Erythroblast (primary cell): ENCODE data around the gene TBCEL.
"Not testable (repeated sequence)": the region's sequence is repeated elsewhere in the genome, so short reads cannot be mapped to it uniquely, and the experiment has no call there.

Experiments
- DNase-seq, 2 experiments: peaks; one replicate each; lab custom pipeline; 2025; lab: John Stamatoyannopoulos, UW
- GATA1 ChIP-seq: IDR thresholded peaks from 2 replicates; pipeline ENCODE4 v1.6.1; 2011; ENCODE audit warnings: low read depth, mild to moderate bottlenecking, control low read depth, low read length, moderate library complexity
- POLR2A ChIP-seq: IDR thresholded peaks from 2 replicates; pipeline ENCODE4 v1.6.1; 2011; ENCODE audit warnings: mild to moderate bottlenecking, low read length

TBCEL gene

DNA sequence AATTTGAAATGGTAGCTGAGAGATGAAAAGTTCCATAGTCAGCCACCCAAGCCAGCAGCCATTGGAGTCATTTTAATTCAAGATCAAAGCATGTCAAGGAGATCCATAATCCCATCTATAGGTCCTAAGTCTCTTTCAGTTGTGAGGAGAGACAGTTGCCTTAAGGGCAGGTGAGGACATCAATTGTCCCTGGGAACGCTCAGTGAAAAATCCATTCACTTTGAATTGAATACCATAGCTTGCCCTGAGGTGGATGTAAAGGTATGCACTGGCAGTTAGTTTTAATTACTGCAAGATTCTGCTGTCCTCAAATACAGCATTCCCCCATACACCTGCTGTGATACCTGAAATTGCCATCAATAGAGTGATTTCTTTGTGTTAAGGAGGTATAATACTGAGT lies 25.3 kb upstream of the TBCEL start:
- DNase-seq = no peak
- TF ChIP-seq POLR2A (no peak), GATA1 (no peak)

DNA sequence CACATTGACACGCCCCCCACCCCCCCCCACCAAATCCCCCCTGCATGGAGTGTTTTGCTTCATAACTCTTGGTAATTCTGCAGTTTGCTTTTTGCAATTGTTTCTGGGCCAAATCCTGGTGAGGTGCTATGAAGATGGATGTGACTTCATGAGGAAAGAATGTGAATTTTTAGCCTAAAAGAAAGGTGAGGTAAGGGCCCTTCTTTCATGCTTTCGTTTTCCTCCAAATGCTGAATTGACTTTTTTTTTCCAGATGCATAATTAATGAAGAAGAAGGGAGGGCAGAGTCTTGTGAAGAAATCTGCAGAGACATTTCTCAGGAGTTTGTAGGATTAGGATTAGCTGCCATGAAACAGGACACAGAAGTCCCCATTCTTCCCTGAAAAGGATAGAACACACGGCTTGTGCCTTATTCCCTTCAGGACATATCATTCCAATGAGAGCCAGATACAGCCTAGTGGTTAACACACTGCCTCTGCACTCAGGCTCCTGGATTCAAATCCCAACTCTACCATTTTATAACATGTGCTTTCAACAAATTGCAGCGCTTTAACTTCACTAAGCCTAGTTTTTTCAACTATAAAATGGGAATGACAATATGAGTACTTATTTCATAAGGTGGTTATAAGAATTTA lies 19.6 kb upstream of the TBCEL start:
- TF ChIP-seq POLR2A (no peak), GATA1 (no peak)
- DNase-seq = no peak

DNA sequence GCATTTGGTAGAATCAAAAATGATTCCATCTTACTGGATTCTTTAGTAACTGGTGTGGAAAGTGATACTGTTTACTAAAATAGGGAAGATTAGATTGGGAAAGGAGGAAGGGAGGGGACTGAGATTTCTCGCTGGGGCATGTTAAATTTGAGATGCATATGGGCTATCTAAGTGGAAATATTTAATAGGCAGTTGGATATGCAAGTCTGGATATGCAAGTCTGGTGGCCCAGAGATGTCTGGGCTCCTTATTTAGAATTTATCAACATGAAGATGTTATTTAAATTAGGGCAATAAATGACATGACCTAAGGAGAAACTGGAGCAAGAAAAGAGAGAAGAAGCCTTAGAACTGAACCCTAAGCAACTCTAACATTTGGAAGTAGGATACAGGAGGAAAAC lies 17.0 kb upstream of the TBCEL start:
- TF ChIP-seq GATA1 (no peak), POLR2A (no peak)
- no peak for DNase-seq

DNA sequence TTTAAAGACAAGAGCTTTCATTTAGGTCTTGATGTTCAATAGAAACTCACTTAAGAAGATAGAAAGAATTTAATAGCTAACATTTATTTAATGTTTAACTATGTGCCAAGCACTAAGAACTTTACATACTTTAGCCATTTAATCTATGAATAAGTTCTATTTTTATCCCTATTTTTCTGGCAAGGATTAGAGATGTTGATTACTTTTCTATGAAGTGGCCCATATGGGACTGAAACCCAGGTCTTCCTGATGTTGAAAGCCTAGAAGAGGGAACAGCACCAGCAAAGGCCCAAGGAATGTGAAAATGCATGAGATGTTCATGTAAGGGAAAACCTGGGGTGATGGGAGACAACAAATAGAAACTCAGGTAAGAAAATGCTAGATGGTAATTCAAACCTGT lies 15.4 kb upstream of the TBCEL start:
- TF ChIP-seq POLR2A = no peak
- TF ChIP-seq GATA1 = no peak
- no peak for DNase-seq

DNA sequence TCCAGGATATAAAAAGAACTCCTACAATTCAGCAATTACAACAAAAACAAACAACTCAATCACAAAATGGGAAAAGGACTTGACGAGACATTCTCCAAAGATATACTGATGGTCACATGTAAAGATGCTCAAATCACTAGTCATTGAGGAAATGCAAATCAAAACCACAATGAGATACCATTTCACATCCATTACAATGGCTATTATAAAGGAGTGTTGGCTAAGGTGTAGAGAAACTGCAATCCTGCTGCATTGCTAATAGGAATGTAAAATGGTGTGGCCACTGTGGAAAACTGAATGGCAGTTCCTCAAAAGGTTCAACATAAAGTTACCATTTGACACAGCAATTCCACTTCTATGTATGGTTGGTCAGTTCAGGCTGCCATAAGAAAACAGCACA lies 11.8 kb upstream of the TBCEL start:
- no peak for DNase-seq

DNA sequence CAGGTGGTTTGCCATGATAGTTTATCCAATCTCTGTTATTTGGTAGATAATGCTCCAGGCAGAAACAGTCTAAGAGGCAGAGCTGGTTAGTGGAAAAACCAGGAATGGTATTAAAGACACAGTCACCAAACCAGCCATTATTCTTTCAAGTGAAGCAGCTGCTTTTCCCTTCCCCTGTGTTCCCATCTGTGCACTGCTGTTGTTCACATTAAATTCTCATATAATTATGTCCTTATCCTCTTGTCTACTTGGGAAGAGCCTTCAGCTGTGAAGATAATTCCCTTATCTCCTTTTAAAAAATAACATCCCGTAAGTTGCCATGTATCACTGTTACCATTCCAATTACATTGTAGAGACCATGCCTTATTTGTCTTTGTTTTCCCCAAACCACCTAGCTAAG lies 5.2 kb upstream of the TBCEL start:
- no peak for DNase-seq
- TF ChIP-seq POLR2A (no peak), GATA1 (no peak)

More for the DNA sequence above, 11.8 kb upstream of the TBCEL start:
- TF ChIP-seq POLR2A (no peak), GATA1 (no peak)

DNA sequence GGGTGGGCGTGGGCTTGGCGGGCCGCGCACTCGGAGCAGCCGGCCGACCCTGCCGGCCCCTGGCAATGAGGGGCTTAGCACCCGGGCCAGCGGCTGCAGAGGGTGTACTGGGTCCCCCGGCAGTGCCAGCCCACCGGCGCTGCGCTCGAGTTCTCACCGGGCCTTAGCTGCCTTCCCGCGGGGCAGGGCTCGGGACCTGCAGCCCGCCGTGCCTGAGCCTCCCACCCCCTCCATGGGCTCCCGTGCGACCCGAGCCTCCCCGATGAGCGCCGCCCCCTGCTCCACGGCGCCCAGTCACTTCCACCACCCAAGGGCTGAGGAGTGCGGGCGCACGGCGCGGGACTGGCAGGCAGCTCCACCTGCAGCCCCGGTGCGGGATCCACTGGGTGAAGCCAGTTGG lies 2.2 kb upstream of the TBCEL start:
- DNase-seq = not testable (repeated sequence)

DNA sequence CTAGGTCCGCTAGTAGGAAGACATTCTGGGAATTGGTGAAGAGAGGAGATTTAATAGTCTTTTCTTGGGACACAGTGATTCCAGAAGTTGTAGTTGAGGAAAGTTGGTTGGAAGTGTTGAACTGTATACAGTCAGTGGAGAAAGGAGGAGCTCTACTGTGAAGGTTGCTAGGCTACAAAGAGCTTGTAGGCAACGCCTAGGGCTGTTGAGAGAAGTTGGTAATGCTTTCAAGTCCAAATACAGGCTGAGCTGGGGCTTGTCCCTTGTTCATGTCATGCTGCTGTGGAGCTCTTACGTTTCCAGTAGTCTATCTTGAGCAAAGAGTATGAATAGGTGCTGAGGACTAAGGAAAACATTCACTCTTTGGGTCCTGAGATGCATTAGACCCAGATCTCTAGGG lies 1.1 kb downstream of the TBCEL start:
- DNase-seq = peak; percentile 52
- TF ChIP-seq GATA1 = no peak
- TF ChIP-seq POLR2A = no peak

DNA sequence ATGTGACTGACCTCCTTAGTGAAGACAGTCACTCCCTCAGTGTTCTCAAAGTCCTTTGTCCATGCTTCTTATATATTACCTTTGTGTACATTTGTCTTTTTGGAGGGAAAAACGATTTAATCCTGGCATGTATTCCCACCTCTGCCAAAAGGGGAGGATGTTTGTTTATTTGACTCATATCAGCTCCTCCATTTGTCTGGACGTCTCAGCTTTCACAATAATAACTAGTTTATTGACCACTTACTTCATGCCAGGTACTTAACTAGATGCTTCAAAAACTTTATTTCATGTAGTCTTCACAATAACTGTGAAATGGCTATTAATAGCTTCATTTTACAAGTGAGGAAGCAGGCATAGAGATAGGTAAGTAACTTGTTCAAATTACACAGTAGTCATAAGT lies 5.3 kb downstream of the TBCEL start:
- DNase-seq = no peak
- TF ChIP-seq POLR2A (no peak), GATA1 (no peak)

DNA sequence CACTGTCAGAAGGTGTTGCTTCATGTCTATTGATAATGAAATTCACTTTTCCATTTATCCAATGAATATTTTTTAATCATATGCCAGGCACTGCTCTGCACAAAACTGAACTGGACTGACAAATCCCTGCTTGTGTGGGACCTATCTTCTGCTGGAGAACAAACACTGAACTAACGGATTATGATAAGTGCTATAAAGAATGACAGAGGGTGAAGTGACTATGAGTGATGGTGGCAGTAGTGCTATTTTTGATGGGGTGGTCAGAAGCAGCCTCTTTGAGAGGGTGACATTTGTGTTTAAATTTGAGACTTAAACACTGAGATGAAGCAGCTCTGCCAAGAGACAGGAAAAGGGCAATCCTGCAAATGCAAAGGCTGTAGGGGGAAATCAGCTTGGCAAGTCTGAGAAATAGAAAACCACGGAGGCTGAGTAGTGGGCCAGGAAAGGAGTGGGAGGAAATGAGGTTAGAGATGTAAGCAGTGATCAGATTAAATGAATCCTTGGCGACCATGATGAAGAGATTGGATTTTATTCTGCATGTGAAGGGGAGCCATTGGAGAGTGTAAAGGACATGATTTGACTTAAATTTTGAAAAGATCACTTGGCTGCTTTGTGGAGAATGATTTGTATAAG lies 6.0 kb downstream of the TBCEL start:
- no peak for DNase-seq
- TF ChIP-seq GATA1 = no peak
- no peak for TF ChIP-seq POLR2A

DNA sequence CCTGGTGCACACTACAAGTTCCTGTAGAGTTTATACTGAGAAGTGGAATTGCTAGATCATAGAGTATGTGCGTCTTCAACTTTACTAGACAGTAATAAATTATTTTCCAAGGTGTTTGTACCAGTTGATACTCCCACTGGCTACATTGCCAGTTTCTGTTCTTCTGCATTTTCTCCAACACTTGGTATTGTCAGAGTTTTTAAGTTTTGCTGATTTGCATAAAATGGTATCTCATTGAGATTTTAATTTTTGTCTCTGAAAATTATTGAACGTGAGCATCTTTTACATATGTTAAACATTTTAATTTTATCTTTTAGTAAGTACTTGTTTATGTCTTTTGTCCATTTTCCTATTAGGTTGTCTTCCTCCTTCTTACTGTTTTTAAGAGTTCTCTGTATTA lies 7.3 kb downstream of the TBCEL start:
- no peak for TF ChIP-seq GATA1
- TF ChIP-seq POLR2A = no peak
- no peak for DNase-seq

DNA sequence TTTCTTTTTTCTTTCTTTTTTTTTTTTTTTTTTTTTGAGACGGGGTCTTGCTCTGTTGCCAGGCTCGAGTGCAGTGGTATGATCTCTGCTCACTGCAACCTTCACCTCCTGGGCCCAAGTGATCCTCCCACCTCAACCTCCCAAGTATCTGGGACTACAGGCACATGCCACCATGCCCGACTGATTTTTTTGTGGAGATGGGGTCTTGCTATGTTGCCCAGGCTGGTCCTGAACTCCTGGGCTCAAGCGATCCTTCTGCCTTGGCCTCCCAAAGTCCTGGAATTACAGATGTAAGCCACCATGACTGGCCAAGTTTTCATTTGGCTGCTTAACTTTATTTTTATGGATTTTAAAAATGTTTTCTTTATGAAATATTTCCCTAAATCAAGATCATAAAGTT lies 7.7 kb downstream of the TBCEL start:
- not testable (repeated sequence) for DNase-seq

DNA sequence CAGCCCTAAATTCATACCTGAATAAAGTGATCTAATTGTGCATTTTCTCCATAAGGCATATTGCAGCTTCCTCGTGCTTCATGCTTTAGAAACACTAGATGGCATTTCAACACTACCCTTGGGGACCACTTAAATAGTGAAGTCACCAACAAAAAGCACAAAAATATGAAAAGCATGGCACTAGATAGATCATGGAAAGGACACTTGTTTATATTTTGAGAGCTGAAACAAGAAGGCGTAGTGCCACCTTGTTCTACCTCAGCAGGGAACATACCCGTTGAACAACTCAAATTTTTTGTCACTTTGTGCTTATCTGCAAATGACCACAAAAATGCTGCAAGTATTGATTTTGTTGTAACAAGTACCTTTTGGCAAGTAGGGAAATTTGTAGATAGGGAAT lies 8.6 kb downstream of the TBCEL start:
- peak; percentile 48 to 56 for DNase-seq
- TF ChIP-seq GATA1 = no peak
- no peak for TF ChIP-seq POLR2A

DNA sequence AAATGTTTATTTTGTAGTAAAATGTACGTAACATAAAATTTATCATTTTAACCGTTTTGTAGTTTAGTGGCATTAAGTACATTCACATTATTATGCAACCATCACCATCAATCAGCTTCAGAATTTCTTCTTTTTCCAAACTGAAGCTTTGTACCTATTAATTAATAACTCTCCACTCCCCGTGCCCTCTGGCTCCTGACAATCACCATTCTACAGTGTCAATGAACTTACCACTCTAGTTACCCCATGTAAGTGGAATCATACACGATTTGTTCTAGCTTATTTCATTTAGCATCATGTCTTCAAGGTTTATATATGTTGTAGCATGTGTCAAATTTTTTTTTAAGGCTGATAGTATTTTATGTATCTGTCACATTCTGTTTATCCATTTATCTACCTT lies 9.7 kb downstream of the TBCEL start:
- TF ChIP-seq GATA1 = no peak
- no peak for TF ChIP-seq POLR2A

DNA sequence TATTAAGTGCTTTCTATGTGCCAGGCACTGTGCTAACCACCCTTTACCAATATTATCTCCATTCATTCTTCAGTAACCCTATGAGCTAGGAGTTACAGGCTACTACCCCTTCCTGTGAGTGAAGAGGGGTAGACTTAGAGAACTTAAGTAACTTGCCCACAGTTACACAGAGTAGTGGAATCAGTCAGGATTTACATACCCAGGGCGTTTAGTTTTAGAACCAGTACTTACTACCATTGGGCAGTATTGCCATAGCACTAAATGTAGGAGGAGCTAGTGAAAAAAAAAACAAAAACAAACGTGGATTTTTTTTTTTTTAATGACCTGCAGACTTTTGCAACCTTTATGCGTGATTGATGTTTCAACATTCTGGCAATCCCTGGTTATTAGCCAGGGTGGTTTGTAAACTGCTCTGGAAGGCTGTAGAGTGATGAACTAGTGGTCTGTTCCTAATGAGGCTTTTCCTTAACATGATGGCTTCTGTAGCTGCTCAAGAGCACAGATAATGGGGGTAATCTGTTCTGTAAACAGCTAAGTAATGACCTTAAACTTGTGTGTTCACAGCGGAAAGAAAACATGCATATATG lies 11.4 kb downstream of the TBCEL start:
- TF ChIP-seq GATA1 = no peak
- TF ChIP-seq POLR2A = no peak
- DNase-seq = peak; percentile 17 to 42

More for the DNA sequence above, 9.7 kb downstream of the TBCEL start:
- DNase-seq = no peak

DNA sequence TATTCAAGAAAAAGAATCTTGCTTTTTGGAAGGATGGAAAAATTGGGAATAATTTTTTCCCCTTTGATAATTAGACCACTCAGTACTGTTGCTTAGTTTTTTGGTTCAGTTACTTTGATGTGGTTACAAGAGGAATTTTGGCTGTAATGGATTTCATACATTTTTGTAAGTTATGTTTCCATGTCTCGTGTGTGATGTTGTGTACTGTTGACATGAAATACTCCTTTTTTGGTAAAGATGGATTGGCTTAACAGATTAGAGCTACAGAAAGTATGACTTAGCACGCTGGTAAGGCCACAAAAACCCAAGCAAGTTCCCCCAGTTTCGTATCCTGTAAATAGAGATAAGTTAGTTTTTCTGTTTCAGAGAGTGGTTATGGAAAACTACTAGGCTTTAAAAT lies 11.9 kb downstream of the TBCEL start:
- peak; percentile 74 to 75 for DNase-seq
- TF ChIP-seq GATA1 (no peak), POLR2A (peak; percentile 23)
